NCI-H345 treated with DMSO at 0.1 percent for 48 hours (cell line): ENCODE measurements around the gene LCE1B.

Source experiments
- DNase-seq: peaks from one replicate; lab custom pipeline; 2025; ENCODE audit not compliant: unreplicated experiment; lab: John Stamatoyannopoulos, UW

LCE1B gene, protein sequence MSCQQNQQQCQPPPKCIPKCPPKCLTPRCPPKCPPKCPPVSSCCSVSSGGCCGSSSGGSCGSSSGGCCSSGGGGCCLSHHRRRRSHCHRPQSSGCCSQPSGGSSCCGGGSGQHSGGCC

DNA sequence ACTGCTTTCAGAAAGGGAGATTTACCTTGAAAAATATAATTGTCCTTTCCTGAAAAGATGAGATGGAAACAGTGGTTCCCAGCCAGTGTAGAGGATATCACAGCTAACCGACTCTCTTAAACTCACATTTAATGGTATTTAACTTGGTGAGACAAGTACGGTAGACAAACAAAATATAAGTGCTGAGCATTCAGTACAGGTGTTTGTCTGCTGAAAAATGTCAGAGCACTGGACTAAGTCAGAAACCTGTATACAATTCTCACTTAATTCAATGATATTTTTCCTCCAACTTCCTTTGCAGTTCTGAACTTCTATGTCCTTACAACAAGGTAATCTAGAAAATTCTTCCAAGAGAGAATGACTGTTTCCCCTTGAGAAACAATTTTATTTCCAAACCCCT, at the start of gene LCE1B:
TSS of gene LCE1B (plus strand) at position 301 of the 400 bp plus-strand sequence. CDS start 476 bp downstream, outside the sequence.
- DNase-seq: no peak

DNA sequence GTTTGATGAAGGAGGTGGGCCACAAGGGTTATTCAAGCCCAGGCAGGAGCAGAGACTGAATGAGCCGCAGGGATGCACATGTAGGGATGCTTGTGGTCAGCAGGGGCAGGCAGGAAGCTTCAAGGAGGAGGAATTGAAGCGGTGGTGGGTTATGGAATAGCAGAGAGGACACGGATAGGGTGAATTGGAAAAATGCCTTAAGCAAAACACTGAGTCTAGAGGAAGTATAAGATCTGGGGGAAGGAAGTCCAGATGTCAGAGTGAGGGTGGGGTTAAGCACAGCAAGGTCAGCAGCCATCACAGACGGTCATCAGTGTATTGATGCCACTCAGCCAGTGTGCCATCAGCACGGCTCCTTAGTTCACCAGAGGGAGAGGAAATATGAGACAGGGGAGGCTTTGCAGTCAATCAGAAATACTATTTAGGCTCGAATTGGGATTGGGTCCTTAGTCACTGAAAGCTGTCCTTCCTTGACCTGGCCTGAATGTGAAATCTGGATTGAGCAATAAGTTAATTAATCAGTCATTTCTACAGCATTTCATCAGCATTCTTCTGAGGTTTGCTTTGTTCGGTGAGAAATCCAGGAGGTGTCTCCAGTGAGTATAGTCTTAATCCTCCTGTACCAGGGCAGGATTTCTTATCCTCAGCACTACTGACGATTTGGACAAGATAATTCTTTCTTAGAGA, 42.8 kb upstream of the LCE1B start:
- no peak for DNase-seq

DNA sequence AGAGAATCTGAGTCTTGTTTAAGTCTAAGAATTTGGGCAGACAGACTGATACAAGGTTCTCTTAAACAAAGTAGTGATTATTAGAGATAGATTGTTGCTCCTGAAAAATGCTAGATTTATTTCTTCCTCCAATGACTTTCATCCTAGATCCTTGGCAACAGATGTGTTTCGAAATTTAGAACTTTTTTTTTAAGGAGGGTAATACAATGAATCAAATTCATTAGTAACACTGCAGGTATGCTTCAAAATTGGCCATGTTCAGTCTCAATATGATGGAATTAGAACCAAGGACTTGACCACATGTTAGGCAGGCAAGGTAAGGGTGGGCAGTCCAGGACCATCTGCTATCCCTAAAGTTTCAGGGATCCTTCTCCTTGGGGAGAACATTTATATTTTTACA, 41.4 kb upstream of the LCE1B start:
- no peak for DNase-seq

DNA sequence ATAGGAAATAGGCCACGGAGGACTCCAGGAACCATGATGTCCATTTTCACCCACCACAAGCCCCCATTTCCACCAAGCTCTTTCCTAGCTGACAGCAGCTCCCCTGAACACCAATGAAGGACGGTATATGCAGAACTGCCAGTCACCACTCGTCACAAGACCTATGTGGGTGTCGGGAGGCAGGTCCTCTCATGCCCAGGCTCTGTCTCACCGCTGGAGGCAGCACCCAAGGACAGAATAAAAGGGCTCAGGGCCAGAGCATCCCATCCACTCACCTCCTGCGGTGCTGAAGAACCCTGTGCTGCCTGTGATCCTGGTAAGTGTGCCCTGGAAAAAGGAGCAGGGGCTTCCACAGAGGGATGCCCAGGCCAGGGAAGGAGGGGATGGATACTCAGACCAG, 36.9 kb upstream of the LCE1B start, which contains the start of gene LCE1F:
TSS of gene LCE1F (plus strand) at position 266 of the 400 bp plus-strand sequence. CDS start 1,232 bp downstream, outside the sequence.
- no peak for DNase-seq

DNA sequence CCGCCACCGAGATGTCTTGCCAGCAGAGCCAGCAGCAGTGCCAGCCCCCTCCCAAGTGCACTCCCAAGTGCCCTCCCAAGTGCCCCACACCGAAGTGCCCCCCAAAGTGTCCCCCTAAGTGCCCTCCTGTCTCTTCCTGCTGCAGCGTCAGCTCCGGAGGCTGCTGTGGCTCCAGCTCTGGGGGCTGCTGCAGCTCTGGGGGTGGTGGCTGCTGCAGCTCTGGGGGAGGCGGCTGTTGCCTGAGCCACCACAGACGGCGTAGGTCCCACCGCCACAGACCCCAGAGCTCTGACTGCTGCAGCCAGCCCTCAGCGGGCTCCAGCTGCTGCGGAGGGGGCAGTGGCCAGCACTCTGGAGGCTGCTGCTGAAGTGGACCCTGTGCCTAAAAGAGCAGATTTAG, 35.4 kb upstream of the LCE1B start:
- no peak for DNase-seq

DNA sequence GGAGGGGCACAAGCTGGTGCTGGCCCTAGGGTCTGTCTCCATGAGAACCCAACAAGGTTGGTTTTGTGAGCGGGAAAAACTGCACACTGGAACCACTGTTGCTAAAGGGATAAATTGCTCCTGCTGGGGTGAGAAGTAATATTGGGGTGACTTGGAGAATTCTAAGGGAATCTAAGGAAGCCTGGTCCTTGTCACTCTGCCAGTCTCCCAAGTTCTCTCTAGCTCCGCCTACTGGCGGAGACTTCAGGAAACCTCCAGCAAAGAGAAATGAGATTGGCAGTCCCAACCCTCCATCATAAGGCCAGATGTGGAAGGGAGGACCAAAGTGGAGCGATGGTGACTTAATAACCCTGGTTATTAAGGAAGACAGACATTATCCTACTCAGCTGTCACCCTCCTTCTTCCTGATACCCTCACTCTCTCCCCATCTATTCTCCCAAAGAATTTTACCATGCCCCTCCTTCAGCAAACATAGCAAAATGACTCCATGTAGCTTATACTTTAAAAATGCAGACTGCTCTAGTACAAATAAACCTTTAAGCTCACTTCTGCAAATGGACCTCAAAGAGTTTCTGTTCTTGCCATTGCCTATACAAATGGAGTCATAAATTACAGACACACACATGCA, 34.1 kb upstream of the LCE1B start:
- DNase-seq: no peak

DNA sequence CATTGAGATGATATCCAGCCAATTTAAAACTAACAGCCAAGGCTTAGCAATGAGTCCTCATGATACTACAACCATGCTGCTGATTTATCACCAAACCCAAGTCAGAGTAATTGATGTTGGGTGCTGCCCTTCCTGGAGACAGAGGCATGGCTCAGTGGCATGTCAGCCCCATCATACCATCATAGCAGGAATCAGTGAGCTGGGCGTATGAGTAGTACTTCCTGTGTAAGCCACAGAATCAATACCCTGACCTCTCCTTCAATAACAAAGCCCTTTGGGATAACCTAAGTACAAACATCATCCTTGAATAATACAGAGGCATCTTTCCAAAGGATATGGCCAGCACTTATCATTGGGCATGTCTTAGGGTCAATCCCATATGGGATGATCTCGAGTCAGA, 28.7 kb upstream of the LCE1B start:
- DNase-seq: no peak

DNA sequence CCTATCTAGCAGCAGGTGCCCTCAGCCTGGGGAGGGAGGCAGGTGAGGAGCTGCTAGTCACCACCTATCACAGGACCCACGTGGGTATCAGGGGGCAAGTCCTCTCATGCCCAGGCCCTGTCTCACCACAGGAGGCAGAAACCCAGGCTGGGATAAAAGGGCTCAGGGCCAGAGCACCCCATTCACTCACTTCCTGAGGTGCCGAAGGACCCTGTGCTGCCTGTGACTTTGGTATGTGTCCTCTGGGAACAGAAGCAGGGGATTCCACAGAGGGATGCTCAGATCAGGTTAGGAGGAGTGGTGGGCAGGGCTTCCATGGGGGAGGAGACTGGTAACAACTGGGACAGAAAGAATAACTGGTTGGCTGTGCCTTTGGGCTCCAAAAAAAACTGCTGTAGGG, 25.7 kb upstream of the LCE1B start, which contains the start of gene LCE1E:
TSS of gene LCE1E (plus strand) at position 181 of the 400 bp plus-strand sequence. CDS start 1,043 bp downstream, outside the sequence.
- no peak for DNase-seq

DNA sequence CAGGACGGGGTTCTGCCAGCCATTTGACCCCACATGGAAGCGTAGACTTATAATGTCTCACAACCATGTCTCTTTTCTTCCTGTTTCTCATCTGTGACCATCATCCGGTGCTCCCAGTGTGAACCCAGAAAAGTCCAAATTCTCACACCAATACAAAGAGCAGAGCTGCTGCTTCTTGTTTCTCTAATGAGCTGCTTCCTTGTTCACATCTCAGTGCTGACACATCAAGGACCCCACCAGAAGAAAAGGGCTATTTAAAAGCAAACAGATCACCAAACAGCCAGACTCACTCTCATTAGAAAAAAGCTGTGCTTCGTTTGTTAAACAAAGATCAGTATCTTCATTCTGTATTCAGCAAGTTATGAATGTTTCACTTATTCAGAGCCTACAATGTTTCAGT, 16.1 kb upstream of the LCE1B start:
- DNase-seq: no peak

DNA sequence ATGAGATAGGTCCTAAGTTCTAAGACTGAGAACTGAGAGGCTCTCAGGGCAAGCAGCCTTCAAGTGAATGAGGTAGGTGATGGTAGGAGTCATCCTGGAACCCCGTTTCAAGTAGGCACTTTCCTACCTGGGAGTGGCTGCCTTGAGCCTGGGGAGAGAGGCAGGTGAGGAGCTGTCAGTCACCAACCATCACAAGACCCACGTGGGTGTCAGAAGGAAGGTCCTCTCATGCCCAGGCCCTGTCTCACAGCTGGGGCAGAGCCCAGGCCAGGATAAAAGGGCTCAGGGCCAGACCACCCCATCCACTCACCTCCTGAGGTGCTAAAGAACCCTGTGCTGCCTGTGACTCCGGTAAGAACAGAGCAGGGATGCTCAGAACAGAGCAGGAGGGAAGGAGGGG, 15.3 kb upstream of the LCE1B start, which contains the start of gene LCE1D:
TSS of gene LCE1D (plus strand) at position 301 of the 400 bp plus-strand sequence. CDS start 1,074 bp downstream, outside the sequence.
- no peak for DNase-seq

DNA sequence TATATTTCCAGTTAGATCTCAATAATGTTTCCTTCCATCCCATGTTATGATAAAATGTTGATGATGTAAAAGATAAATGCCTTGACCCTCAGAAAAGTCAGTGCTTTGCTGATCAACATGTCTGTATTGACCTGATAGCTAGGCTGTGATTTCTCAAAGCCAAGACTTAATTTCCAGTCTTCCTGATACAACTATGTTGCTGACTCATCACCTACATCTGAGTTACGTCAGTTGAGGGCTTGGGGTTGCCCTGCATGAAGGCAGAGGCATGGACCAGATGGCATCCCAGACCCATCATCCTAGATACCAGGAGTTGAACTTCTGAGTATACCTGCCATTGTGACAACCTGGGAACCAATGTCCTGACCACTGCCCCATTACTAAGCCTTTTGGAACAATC, 10.4 kb upstream of the LCE1B start:
- no peak for DNase-seq

DNA sequence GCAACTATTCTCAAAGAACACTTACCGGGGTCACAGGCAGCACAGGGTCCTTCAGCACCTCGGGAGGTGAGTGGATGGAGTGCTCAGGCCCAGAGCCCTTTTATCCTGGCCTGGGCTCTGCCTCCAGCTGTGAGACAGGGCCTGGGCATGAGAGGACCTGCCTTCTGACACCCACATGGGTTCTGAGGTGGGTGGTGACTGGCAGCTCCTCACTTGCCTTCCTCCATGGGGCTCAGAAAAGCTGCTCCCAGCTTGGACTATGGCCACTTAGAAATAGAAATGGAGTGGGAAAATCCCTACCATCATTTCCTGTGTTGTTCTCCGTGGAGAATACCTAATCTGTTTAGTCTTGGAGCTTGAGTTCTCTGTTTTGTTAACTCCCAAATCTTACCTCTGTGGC, 5.2 kb upstream of the LCE1B start, which contains the start of gene LCE1C:
TSS of gene LCE1C (minus strand) at position 76 of the 400 bp plus-strand sequence. CDS start 1,173 bp downstream, outside the sequence.
- DNase-seq: no peak

DNA sequence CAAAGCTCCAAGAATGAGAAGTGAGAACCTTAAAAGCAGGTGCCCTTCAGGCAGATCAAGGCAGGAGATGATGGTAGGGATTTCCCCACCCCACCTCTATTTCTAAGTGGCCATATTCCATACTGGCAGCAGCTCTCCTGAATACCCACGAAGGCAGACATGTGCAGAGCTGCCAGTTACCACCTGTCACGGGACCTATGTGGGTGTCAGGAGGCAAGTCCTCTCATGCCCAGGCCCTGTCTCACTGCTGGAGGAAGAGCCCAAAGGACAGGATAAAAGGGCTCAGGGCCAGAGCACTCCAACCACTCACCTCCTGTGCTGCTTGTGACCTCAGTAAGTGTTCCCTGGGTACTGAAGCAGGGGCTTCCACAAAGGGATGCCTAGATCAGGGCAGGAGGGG, 721 bp upstream of the LCE1B start:
- DNase-seq: no peak

DNA sequence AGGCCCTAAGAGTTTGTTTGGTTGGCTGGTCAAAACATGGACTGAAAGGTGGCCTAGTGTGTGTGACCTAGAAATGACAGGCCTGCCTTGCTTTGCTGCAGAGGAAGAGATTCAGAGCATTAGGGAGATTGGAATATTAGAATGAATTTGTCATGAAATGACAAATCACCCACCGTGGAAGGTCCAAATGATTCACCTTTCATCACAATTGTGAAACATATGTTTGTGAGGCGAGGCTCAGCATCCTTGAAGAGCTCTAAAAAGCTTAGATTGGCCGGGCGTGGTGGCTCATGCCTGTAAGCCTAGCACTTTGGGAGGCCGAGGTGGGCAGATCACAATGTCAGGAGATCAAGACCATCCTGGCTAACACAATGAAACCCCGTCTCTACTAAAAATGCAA, 5.5 kb downstream of the LCE1B start:
- no peak for DNase-seq

DNA sequence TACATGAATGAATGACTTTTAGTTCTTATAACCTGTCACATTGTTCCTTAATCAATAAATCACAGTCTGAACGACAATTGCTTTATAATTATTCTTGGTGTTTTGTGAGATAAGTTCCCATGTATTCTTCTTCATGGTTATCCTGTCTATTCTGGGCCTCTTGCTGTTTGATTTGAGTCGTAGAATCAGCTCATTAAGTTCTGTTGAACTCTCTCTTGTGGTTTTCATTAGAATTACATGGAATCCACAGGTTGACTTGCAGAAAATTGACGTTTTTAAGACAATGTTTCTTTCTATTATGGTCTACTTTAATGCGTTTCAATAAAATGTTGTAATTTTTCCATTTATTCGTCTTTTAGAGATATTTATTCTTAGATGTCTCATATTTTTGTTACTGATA, 11.5 kb downstream of the LCE1B start:
- no peak for DNase-seq

DNA sequence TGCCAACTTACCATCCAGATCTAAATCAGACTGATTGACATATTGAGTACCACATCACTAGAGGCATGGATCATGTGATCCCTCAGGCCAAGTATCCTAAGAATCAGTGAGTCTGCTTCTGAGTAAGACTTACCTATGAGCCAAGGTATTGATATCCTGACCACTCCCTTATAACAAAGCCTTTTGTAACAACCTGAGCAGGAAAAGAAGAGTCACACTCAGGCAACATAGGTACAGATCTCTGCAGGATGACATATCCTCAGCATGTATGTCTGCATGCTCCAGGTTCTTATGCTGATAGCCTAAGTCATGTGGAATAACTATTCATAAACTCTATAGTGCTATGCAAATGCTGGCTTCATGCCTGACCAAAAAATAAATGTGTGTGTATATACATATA, 13.2 kb downstream of the LCE1B start:
- DNase-seq: no peak

DNA sequence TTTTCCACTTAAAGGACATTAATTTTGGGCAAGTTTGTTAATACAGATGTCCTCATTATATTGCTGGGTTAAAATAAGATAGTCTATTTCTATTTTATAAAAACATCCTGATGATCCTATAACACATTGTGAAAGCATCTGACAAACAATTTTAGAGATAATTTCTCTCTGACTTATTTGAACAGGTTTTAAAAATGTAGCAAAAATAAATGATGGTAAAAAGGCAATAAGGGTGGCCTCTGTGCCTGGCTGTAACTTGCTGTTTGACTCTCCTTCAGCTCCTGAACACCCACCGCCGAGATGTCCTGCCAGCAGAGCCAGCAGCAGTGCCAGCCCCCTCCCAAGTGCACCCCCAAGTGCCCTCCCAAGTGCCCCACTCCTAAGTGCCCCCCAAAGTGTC, 15.4 kb downstream of the LCE1B start, which contains the start of gene LCE1A:
TSS of gene LCE1A (plus strand) at position 301 of the 400 bp plus-strand sequence. CDS start at position 301, 0 bp downstream.
- DNase-seq: no peak

DNA sequence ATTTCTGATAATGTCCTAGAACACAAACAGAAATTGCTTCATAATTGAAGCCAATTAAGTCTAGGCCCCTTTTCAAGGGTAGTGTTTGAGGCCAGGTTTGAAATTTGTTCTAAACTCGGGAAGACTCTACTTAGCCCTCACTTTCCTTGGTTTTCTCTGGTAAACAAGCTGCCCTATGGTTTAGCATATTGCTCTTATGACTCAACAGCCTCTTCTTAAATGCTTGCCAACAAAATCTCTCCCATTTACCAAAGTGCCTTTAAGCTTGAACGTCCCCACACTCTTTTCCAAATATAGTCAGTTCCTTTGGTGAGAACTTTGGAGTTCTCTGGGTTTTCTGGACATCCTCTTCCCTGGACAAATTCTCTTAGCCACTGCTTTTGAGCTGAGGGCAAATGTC, 25.1 kb downstream of the LCE1B start:
- no peak for DNase-seq

DNA sequence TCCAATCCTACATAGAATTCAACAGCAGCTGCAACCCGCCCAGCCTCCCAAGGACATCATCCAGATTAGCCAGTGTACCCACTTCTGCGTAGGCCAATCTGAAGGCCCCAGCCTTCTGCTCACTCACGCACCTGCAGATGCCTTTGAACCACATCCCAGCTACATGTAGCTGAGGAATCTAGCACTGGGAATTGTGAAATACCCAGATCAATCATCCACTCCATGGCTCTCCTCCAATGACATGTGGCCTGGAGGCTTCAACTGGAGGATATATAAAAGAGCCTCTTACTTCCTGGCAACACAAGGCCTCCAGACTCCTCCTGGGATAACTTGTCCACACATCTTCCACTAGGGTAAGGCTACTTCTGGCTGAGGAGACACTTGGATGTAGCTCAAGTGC, 30.8 kb downstream of the LCE1B start, which contains the start of gene LCE6A:
TSS of gene LCE6A (plus strand) at position 301 of the 400 bp plus-strand sequence. CDS start 665 bp downstream, outside the sequence.
- no peak for DNase-seq

DNA sequence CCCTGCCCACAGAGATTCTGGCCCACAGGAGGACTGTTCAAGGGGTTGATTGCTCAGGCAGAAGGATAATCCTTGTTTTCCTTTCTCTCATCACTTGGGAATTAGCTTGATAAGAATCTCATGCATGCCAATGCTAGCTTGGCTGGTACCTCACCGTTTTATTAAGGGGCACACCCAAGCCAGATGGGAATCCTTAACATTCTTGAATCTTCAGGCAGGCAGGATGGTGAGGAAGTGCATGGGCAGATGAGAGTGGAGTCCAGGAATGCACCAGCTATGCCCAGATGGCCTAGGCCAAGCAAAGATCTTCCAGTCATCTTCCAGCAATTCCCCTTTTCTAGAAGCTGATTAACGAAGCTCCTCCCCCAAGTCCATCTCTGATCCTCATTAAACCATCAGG, 43.9 kb downstream of the LCE1B start:
- no peak for DNase-seq

DNA sequence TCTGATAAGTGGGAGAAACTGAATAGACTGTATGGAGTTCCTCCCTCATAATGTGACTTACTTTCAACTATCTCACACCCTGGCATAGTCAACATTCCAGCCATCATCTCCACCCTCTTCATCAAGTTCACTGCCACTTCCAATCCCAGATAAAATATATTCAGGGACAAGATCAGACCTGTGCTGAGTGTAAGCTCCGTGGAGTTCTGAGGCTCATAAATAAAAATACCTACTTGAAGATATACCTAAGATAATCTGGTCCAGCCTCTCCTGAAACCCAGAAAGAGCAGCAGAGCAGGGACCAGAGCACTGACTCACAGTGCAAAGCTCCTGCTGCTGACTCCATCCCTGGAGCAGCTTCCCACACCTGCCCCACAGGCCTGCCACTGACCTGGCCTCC, 46.3 kb downstream of the LCE1B start:
- no peak for DNase-seq

DNA sequence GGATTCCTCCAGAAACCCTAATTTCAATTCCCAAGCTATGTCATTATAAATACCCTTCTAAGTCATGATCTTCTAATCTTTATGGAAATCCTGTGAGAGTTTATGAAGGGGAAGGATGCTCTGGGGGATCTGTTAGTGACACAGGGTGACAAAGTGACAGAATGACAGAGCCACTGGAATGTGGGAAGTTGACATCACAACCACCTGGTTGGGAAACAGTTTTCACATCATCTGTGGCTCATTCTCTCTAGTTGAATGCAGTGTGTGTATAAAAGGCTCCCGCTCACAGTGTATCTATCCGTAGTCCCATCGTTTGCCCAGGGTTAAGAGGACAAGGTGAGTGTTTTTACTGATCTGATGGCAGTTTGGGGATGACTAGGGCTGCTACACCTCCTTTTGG, 47.9 kb downstream of the LCE1B start, which contains the start of gene LCE7A:
TSS of gene LCE7A (plus strand) at position 301 of the 400 bp plus-strand sequence. CDS start 702 bp downstream, outside the sequence.
- no peak for DNase-seq
